ENCODE data around the gene ANKIB1.
"Not testable (repeated sequence)": the region's sequence is repeated elsewhere in the genome, so short reads cannot be mapped to it uniquely, and the experiment has no call there.

ANKIB1 gene

GRCh38 chr7:92423710-92424131, 177.9 kb downstream of the ANKIB1 start:
- Histone ChIP-seq H3K9ac (ENCODE audit: low read length) (no peak overlapping the region), H3K4me3 (ENCODE audit: low read depth, low read length) (0 out of 2 replicates have a peak overlapping the region, but pooled peaks have one; percentile 72), H3K27ac (ENCODE audit: low read depth, low read length) (no peak overlapping the region)

DNA sequence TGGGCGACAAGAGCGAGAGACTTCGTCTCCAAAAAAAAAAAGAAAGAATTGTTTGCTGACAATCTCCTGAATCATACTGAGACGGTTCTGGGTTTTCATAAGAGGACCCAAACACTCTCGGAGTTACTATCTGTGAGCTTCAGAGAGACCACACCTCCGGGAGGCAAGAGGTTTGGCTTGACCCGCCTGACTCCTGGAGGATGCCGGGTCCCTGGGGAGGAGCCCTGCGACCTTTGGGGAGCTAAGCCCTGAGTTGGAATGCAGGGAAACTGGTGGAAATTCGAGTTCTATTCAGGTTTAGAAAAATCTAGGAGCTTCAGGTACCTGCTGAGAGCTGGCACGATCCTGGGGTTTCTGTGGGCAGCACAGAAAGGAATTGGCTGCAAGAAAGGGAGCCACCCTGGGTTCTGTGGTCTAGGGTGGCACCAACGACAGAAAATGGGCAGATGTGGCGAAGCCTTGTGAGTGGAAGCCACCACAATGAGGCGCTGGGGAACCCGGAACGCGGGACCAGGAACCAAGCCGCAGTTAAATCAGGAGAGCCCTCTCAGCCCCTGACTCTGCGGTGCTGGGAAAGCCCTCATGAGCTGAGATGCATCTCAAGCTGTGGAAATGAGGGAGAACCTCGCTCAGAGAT, 179.7 kb downstream of the ANKIB1 start:
- Histone ChIP-seq H3K36me3 (ENCODE audit: control insufficient read depth, insufficient read depth, low read length) (no peaks in the 10 kb centered on the region), H3K9ac (ENCODE audit: low read length) (no peak overlapping the region), H3K4me1 (ENCODE audit: control insufficient read depth, insufficient read depth, low read length) (peaks cover 12% of the 10 kb centered on the region), H3K9me3 (ENCODE audit: control insufficient read depth, insufficient read depth, low read depth, low read length) (no peaks in the 10 kb centered on the region), H3K27ac (ENCODE audit: low read depth, low read length) (no peak overlapping the region), H3K27me3 (ENCODE audit: control insufficient read depth, insufficient read depth, low read length) (no peaks in the 10 kb centered on the region), H3K4me3 (ENCODE audit: low read depth, low read length) (no peak overlapping the region)

More at GRCh38 chr7:92423710-92424131, 177.9 kb downstream of the ANKIB1 start:
- no peaks in the 10 kb centered on the region for H3K36me3 ChIP-seq (ENCODE audit: control insufficient read depth, insufficient read depth, low read length)
- H3K4me1 ChIP-seq (ENCODE audit: control insufficient read depth, insufficient read depth, low read length), result peaks cover 12% of the 10 kb centered on the region
- H3K9me3 ChIP-seq (ENCODE audit: control insufficient read depth, insufficient read depth, low read depth, low read length), result no peaks in the 10 kb centered on the region
- no peaks in the 10 kb centered on the region for H3K27me3 ChIP-seq (ENCODE audit: control insufficient read depth, insufficient read depth, low read length)

GRCh38 chr7:92427193-92427592, 181.4 kb downstream of the ANKIB1 start:
- Histone ChIP-seq H3K27ac (ENCODE audit: low read depth, low read length) (no peak overlapping the region), H3K4me3 (ENCODE audit: low read depth, low read length) (no peak overlapping the region), H3K4me1 (ENCODE audit: control insufficient read depth, insufficient read depth, low read length) (peaks cover 12% of the 10 kb centered on the region), H3K9ac (ENCODE audit: low read length) (no peak overlapping the region), H3K27me3 (ENCODE audit: control insufficient read depth, insufficient read depth, low read length) (no peaks in the 10 kb centered on the region), H3K9me3 (ENCODE audit: control insufficient read depth, insufficient read depth, low read depth, low read length) (no peaks in the 10 kb centered on the region), H3K36me3 (ENCODE audit: control insufficient read depth, insufficient read depth, low read length) (no peaks in the 10 kb centered on the region)

DNA sequence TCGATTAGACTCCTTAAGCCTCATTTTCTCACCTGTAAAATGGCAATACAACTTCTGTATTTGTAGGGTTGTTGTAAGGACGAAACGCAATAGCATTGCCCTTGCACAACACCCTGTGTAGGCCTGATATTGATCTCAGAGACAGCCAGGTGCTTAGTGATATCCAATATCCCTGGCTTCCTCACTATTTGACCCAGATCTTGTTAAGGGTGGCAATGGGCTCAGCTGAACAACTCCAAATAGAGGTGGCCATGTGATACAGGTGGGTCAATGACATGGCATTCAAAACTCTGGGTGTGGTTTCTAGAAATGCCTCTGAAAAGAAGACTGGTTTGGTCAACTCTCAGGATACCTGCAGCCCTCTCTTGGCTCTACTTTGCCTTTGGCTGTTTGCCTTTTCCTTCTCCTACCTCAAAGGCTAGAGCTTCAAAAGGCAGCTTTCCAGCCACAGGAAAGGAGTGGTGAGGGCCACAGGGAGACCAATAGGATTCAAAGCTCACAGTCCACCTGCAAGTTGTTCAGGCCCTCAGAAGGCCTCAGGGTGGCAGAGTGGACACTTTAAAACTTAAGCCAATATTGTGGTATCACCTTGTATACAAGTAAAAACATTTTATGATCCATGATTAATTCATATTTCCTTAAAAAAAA, 186.6 kb downstream of the ANKIB1 start:
- no peaks in the 10 kb centered on the region for H3K9me3 ChIP-seq (ENCODE audit: control insufficient read depth, insufficient read depth, low read depth, low read length)
- no peak overlapping the region for H3K4me3 ChIP-seq (ENCODE audit: low read depth, low read length)
- H3K4me1 ChIP-seq (ENCODE audit: control insufficient read depth, insufficient read depth, low read length), result peaks cover 12% of the 10 kb centered on the region
- no peaks in the 10 kb centered on the region for H3K27me3 ChIP-seq (ENCODE audit: control insufficient read depth, insufficient read depth, low read length)
- H3K9ac ChIP-seq (ENCODE audit: low read length), result no peak overlapping the region
- H3K27ac ChIP-seq (ENCODE audit: low read depth, low read length), result no peak overlapping the region
- no peaks in the 10 kb centered on the region for H3K36me3 ChIP-seq (ENCODE audit: control insufficient read depth, insufficient read depth, low read length)

DNA sequence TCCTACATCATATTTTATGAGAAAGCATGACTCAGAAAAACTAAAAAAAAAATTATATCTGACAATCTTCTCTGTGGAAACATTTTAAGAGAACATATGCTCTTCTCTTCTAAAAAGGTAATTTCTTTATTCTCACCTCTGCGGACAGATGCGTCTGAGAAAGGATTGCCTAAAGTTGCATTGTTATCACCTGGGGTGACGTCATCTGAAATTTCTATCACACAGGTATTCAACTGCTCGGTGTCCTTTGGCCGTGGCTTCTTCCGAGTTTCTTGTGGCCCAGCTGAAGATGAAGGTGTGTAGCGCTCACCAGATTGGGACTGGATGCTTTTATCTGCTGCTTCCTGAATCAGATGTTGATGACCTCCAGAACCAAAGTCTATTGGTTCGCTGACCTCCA, 187.2 kb downstream of the ANKIB1 start:
- H3K27ac ChIP-seq (ENCODE audit: low read depth, low read length), result no peak overlapping the region
- H3K36me3 ChIP-seq (ENCODE audit: control insufficient read depth, insufficient read depth, low read length), result no peaks in the 10 kb centered on the region
- no peak overlapping the region for H3K4me3 ChIP-seq (ENCODE audit: low read depth, low read length)
- H3K27me3 ChIP-seq (ENCODE audit: control insufficient read depth, insufficient read depth, low read length), result no peaks in the 10 kb centered on the region
- no peaks in the 10 kb centered on the region for H3K9me3 ChIP-seq (ENCODE audit: control insufficient read depth, insufficient read depth, low read depth, low read length)
- peaks cover 13% of the 10 kb centered on the region for H3K4me1 ChIP-seq (ENCODE audit: control insufficient read depth, insufficient read depth, low read length)
- no peak overlapping the region for H3K9ac ChIP-seq (ENCODE audit: low read length)

DNA sequence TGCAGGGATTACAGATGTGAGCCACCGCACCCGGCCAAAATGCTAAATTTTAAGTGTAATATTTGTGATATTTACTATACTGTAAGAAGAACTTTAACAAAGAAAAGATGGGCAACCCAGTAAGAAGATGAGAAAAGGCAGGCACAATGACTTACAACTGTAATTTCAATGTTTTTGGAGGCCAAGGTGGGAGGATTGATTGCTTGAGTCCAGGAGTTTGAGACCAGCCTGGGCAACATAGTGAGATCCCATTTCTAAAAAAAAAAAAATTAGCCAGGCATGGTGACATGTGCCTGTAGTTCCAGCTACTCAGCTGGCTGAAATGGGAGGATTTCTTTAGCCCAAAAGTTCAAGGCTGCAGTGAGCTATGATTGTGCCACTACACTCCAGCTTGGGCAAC, 189.8 kb downstream of the ANKIB1 start:
- no peak overlapping the region for H3K4me3 ChIP-seq (ENCODE audit: low read depth, low read length)
- no peaks in the 10 kb centered on the region for H3K9me3 ChIP-seq (ENCODE audit: control insufficient read depth, insufficient read depth, low read depth, low read length)
- peaks cover 19% of the 10 kb centered on the region for H3K4me1 ChIP-seq (ENCODE audit: control insufficient read depth, insufficient read depth, low read length)
- no peak overlapping the region for H3K9ac ChIP-seq (ENCODE audit: low read length)
- no peaks in the 10 kb centered on the region for H3K36me3 ChIP-seq (ENCODE audit: control insufficient read depth, insufficient read depth, low read length)
- H3K27me3 ChIP-seq (ENCODE audit: control insufficient read depth, insufficient read depth, low read length), result no peaks in the 10 kb centered on the region
- H3K27ac ChIP-seq (ENCODE audit: low read depth, low read length), result no peak overlapping the region

- no peak overlapping the region for H3K27ac ChIP-seq (ENCODE audit: low read depth, low read length)
Measured at GRCh38 chr7:92436612-92437445, 191.1 kb downstream of the ANKIB1 start.

GRCh38 chr7:92437956-92438491, 192.2 kb downstream of the ANKIB1 start:
- Histone ChIP-seq H3K9ac (ENCODE audit: low read length) (no peak overlapping the region), H3K4me1 (ENCODE audit: control insufficient read depth, insufficient read depth, low read length) (peaks cover 19% of the 10 kb centered on the region), H3K27me3 (ENCODE audit: control insufficient read depth, insufficient read depth, low read length) (no peaks in the 10 kb centered on the region), H3K27ac (ENCODE audit: low read depth, low read length) (no peak overlapping the region), H3K9me3 (ENCODE audit: control insufficient read depth, insufficient read depth, low read depth, low read length) (peaks cover 6% of the 10 kb centered on the region; the same call in 1 of the 2 replicates), H3K36me3 (ENCODE audit: control insufficient read depth, insufficient read depth, low read length) (no peaks in the 10 kb centered on the region), H3K4me3 (ENCODE audit: low read depth, low read length) (no peak overlapping the region)

More at GRCh38 chr7:92436612-92437445, 191.1 kb downstream of the ANKIB1 start:
- Histone ChIP-seq H3K36me3 (ENCODE audit: control insufficient read depth, insufficient read depth, low read length) (no peaks in the 10 kb centered on the region), H3K4me3 (ENCODE audit: low read depth, low read length) (peak overlapping the region; percentile 28; the same call in 1 of the 2 replicates), H3K27me3 (ENCODE audit: control insufficient read depth, insufficient read depth, low read length) (no peaks in the 10 kb centered on the region), H3K9ac (ENCODE audit: low read length) (no peak overlapping the region), H3K4me1 (ENCODE audit: control insufficient read depth, insufficient read depth, low read length) (peaks cover 19% of the 10 kb centered on the region), H3K9me3 (ENCODE audit: control insufficient read depth, insufficient read depth, low read depth, low read length) (no peaks in the 10 kb centered on the region)

GRCh38 chr7:92442720-92443119, 196.9 kb downstream of the ANKIB1 start:
- H3K4me1 ChIP-seq (ENCODE audit: control insufficient read depth, insufficient read depth, low read length); H3K27ac ChIP-seq (ENCODE audit: low read depth, low read length); H3K4me3 ChIP-seq (ENCODE audit: low read depth, low read length); H3K27me3 ChIP-seq (ENCODE audit: control insufficient read depth, insufficient read depth, low read length); H3K36me3 ChIP-seq (ENCODE audit: control insufficient read depth, insufficient read depth, low read length); H3K9me3 ChIP-seq (ENCODE audit: control insufficient read depth, insufficient read depth, low read depth, low read length); H3K9ac ChIP-seq (ENCODE audit: low read length): not testable (repeated sequence)

DNA sequence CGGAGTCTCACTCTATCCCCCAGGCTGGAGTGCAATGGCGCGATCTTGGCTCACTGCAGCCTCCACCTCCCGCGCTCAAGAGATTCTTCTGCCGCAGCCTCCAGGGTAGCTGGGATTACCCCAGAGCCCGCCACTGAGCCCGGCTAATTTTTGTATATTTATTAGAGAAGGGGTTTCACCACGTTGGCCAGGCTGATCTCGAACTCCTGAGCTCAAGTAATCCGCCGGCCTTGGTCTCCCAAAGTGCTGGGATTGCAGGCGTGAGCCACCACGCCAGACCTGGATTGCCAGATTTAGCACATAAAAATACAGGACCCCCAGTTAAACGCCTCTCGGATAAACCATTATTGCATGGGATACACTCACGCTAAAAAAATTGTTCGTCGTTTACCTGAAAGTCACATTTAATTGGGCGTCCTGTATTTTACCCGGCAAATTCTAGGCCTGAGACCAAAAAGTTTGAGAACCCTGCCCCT, 201.1 kb downstream of the ANKIB1 start:
- H3K4me1 ChIP-seq (ENCODE audit: control insufficient read depth, insufficient read depth, low read length), result peaks cover 2% of the 10 kb centered on the region; the same call in 1 of the 2 replicates
- peak overlapping the region; percentile 34 for H3K9ac ChIP-seq (ENCODE audit: low read length)
- H3K27me3 ChIP-seq (ENCODE audit: control insufficient read depth, insufficient read depth, low read length), result no peaks in the 10 kb centered on the region
- no peak overlapping the region for H3K27ac ChIP-seq (ENCODE audit: low read depth, low read length)
- H3K36me3 ChIP-seq (ENCODE audit: control insufficient read depth, insufficient read depth, low read length), result peaks cover 23% of the 10 kb centered on the region
- peaks cover 6% of the 10 kb centered on the region; the same call in 1 of the 2 replicates for H3K9me3 ChIP-seq (ENCODE audit: control insufficient read depth, insufficient read depth, low read depth, low read length)
- peak overlapping the region; percentile 83 for H3K4me3 ChIP-seq (ENCODE audit: low read depth, low read length)

Measured in HUES6 (cell line).